Fibroblast of the aortic adventitia (primary cell): ENCODE results near the gene MLYCD. TPM values are rescaled to one million over a fixed set of nuclear protein-coding genes. Genes with fewer than 3 reads are reported as not detected.

Experiments used
- DNase-seq: peaks from one replicate; pipeline ENCODE4 v3.0.0-alpha.2; 2010; ENCODE audit warnings: low read depth
- H3K4me3 ChIP-seq: 2 replicates; pipeline ENCODE4 v1.5.1; 2011; ENCODE audit warnings: low read depth, mild to moderate bottlenecking, control low read depth, low read length, moderate library complexity
- total RNA-seq: library from RNA; depleted of rRNA; stranded (reverse); fragments of >200 nt; gene quantifications from 2 replicates; pipeline ENCODE4 v1.2.3, GENCODE V29; 2012; ENCODE audit warnings: low replicate concordance
- TF ChIP-seq, protein P1 (sequence below): IDR thresholded peaks from 2 replicates; pipeline ENCODE4 v1.5.1; 2011; ENCODE audit warnings: mild to moderate bottlenecking, low read length, control low read depth, inconsistent platforms; ENCODE audit not compliant: insufficient read depth

The MLYCD gene
- total RNA-seq, 1 donor, result 3.3 TPM

DNA sequence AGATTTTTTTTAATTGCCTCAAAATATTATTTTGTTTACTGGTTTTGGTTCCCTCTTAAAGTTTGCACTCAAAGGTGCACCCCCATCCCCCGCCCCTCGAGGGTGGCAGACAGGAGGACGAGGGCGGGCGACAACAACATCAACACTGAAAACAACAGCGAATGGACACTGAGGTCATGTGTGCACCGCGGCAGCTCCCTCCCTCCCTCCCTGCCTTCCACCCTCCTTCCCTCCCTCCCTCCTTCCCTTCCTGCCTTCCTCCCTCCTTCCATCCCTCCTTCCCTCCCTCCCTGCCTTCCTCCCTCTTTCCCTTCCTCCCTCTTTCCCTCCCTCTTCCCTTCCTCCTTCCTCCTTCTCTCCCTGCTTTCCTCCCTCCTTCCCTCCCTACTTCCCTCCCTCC is 52.6 kb downstream of the MLYCD start:
- no peak overlapping the region for H3K4me3 ChIP-seq
- DNase-seq, result no peak
- TF ChIP-seq, protein P1, sequence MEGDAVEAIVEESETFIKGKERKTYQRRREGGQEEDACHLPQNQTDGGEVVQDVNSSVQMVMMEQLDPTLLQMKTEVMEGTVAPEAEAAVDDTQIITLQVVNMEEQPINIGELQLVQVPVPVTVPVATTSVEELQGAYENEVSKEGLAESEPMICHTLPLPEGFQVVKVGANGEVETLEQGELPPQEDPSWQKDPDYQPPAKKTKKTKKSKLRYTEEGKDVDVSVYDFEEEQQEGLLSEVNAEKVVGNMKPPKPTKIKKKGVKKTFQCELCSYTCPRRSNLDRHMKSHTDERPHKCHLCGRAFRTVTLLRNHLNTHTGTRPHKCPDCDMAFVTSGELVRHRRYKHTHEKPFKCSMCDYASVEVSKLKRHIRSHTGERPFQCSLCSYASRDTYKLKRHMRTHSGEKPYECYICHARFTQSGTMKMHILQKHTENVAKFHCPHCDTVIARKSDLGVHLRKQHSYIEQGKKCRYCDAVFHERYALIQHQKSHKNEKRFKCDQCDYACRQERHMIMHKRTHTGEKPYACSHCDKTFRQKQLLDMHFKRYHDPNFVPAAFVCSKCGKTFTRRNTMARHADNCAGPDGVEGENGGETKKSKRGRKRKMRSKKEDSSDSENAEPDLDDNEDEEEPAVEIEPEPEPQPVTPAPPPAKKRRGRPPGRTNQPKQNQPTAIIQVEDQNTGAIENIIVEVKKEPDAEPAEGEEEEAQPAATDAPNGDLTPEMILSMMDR, result no peak

DNA sequence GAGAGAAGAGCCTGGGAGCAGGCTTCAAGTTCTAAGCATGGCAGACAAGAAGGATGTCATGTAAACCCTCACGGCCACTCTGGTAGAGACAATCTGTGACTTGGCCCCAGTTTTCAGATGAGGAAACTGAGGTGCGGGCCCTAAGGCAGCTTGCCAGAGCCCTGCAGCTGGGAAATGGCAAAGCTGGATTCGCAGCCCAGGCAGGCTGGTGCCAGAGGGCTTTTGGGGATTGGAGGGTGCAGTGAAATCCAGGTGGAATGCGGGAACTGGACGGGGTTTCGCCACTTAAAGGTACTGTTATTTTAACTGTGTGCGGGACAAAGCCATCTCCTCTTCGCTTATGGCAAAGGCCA is 53.6 kb downstream of the MLYCD start:
- H3K4me3 ChIP-seq, result peak overlapping the region; percentile 42
- TF ChIP-seq, protein P1, result no peak

DNA sequence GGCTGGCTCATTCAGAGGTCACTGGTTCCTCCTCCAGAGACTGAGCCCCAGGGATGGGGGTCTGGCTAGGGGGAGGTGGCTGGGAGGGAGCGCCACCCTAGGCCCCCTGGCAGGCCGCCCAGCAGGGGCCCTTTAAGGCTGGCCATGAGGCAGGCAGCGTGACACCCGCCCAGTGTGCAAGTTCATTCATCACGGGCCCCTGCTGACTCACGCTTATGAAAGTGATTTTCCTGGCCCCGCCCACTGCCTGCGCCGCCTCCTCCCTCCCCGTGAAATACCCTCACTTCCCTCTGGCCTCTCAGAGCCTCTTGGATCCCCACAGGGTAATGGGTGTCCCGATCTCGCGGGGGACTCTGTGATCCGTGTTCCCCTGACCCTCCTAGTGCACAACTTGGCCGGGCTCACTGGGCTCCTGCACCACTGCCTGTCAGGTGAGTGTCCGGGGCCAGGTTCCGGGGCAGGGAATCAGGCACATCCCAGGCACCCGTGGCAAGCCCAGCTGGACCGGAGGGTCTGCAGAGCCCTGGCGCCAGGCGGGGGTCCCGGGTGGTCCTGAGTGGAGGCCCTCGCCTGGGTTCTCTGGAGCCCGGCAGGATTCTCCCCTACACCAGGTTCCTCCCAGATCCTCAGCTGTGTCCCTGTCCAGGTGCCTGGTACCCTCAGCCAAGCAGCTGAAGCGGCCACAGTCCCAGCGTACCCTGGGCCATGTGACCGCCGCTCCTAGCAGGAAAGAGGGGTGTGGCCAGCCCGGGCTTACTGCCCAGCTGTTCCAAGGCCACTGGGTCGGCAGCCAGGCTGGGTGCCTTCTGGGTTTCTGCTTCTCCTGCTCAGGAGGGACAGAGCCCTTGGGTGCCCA is 54.3 kb downstream of the MLYCD start, which contains the start of gene OSGIN1:
Gene OSGIN1 (plus strand): TSS at position 301 of the 856 bp plus-strand sequence. CDS start 4,432 bp downstream, outside the sequence.
- TF ChIP-seq, protein P1, result no peak
- peak; percentile 95 for DNase-seq
- peak within 1 kb of the TSS; percentile 80 for H3K4me3 ChIP-seq

More for the DNA sequence above, 53.6 kb downstream of the MLYCD start:
- peak; percentile 83 for DNase-seq

DNA sequence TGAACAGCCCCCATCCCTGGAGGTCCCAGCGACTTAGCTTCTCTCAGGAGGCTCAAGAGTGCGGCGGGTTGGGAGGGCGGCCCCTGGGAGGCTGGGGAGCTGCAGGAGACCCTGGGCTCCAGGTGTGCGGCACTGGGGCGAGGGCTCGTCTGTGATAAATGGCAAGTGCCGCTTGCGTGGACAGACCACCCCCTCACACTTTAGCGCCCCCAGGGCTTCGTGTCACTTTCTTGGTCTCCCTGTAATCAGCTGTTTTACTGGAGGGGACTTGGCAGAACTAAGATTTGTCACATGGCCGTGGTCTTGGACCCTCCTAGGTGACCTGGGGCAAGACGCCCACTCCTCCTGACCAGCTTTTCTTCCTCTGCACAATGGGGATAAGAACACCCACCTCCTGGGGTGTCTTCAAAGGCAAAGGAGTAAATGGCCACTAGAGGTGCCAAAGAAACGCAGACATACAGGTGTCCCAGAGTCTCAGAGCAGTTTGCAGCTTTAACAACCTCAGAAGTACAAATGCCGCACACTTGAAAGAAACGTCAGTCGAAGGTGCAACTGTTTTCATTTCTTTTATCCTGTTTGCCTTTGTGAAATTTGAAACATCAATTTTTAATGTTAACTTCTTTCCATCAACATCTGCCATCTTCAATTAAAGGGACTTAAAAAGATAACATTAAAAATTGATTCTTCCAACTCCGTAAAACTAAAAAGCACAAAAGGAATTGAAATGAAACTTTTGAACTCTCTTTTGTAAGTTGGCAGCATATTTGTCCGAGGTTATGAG is 55.1 kb downstream of the MLYCD start:
- DNase-seq, result peak; percentile 42

GRCh38 chr16:83954577-83955016 is 55.7 kb downstream of the MLYCD start:
- peak overlapping the region; percentile 40 for H3K4me3 ChIP-seq
- peak; percentile 40 for DNase-seq
- TF ChIP-seq, protein P1, result peak; percentile 1

More for the DNA sequence above, 55.1 kb downstream of the MLYCD start:
- peak overlapping the region; percentile 80 for H3K4me3 ChIP-seq
- TF ChIP-seq, protein P1, result peak; percentile 69

- DNase-seq, result peak; percentile 49
- H3K4me3 ChIP-seq, result no peak overlapping the region
- TF ChIP-seq, protein P1, result no peak
Observed at GRCh38 chr16:83955218-83956130, 56.6 kb downstream of the MLYCD start.
